GM18507 (cell line): ENCODE measurements around the gene NHSL1.

Experiments
- DNase-seq: peaks from one replicate; pipeline ENCODE4 v3.0.0; 2011; ENCODE audit warnings: low read depth; ENCODE audit not compliant: insufficient read length; ENCODE audit errors: extremely low spot score
- FAIRE-seq: peaks from 2 replicates; lab custom pipeline; 2011; peaks lifted over from hg19 to GRCh38; lab: Jason Lieb, UNC

NHSL1 gene

DNA sequence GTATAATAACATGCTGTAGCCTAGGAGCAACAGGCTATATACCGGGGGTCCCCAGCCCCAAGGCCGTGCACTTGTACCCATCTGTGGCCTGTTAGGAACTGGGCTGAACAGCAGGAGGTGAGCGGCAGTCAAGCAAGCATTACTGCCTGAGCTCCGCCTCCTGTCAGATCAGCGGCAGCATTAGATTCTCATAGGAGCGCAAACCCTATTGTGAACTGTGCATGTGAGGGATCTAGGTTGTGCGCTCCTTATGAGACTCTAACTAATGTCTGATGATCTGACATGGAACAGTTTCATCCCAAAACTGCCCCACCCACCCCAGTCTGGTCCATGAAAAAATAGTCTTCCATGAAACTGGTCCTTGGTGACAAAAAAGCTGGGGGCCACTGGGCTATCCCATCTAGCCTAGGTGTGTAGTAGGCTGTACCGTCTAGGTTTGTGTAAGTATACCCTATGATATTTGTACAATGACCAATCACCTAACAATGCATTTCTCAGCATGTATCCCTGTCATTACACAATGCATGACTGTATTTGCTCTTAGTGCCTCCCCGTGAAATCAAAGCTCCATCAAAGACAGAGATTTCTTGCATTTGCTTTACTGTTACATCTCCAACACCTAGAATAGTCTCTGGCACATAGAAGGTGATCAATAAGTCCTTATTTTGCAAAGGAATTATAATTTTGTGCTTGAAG, 30.8 kb downstream of the NHSL1 start:
- DNase-seq (no peak), FAIRE-seq (no peak)

GRCh38 chr6:138467901-138468300, 31.4 kb downstream of the NHSL1 start:
- DNase-seq: no peak
- no peak for FAIRE-seq

DNA sequence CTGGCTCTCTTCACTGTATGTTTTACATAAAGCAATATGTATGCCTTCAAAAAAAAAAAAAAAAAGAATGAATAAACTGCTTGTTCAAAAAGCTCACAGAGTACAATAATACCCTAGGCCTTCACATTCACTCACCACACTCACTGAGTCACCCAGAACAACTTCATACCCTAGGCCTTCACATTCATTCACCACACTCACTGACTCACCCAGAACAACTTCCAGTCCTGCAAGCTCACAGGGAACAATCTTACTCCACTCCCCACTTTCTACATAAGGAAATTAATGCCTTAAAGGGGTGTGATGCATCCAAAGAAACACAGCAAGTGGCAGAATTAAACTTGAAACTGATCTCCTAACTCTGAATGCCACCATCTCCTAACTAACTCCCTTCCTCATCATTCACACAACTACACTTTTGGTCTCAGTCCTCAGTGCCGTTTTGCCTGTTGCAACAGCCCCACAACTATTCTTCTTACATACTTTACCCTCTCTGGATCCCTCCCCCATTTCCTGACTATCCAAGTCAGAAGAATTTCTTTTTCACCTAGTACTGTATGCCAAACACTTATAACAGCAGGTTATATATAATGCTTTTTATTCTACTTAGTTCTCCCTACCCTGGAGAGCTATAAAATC, 34.2 kb downstream of the NHSL1 start:
- no peak for DNase-seq

DNA sequence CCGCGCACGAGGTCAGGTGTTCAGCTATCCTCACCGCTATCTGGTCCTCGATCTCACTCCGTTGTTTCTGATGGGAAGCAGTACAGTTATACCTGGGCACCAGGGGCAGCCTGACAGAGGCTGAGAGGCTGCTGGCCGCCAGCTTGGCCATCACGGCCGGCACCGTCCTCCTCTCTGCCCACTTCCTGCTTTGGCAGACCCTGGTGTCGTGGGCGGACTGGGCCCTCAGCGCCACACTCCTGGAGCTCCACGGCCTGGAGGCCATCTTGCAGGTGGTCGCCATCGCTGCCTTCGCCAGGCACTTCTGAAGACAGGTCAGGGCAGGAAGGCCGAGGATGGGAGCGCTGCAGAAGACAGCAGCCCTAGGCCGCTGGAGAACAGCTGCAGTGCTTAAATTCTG, 35.2 kb downstream of the NHSL1 start:
- no peak for FAIRE-seq

More for the DNA sequence above, 34.2 kb downstream of the NHSL1 start:
- FAIRE-seq: no peak

DNA sequence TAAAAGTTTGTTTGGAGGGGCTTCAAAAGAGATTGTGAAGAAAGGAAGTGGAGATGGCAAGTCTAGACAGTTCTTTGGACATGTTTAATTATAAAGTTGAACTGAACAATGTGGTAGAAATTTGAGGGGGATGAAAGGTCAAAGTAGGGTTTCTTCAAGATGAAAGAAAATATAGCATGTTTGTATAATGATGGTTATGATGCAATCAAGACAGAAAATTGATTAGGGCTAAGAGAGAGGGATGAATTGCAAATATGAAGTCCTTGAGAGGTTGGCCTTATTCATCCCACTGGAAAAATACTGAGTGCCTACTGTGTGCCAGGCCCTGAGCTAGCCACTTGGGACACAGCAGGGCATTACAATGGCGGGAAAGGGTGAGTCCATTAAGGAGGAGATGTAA, 37.6 kb downstream of the NHSL1 start:
- FAIRE-seq (no peak), DNase-seq (no peak)

More for the DNA sequence above, 35.2 kb downstream of the NHSL1 start:
- no peak for DNase-seq

DNA sequence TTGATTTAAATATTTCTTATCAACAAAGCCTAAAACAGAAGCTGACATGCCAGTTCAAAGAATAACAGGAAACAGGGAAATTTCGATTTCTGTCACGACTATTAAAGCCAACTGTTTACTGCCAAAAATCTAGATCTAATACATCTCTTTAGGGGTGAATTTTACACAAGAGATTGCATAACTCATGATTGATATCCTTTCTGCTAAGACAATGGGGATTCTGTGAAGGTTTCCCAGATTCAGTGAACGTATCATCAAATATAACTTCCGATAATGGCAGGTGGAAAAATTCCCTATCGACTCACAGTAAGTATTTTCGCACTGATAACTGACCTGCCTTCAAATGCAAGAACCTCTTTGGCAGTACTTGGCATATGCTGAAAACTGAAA, 42.9 kb downstream of the NHSL1 start:
- FAIRE-seq: no peak

DNA sequence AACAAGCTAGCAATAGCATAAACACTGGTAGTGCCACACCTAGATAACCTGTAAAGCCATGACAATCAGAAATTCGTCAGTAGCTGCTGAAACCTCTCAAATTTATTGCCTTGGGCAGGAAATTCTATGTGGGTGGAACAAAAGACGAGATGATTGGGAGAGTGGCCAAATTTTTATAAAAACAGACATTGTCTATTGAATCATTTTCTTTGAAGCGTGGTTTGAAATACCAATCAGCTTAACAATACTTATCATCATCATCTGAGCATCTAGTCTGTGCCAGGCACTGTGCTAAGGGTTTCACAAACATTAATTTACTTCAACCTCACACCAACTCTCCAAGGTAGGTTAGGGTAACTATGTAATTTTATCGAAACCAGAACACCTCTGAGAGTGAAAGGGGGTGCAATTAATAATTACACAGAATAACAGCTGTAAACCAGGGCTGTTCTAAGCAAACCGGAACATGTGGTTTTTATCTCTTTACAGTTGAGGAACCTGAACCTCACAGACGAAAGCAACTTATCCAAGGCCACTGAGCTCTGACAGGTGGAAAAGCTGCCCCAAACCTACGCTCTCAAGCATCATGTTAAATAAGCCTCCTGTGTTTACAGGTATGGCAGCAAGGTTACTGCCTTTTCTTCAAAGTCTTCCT, 43.4 kb downstream of the NHSL1 start:
- peak; percentile 40 for DNase-seq
- peak; percentile 97 for FAIRE-seq

More for the DNA sequence above, 42.9 kb downstream of the NHSL1 start:
- DNase-seq: no peak

DNA sequence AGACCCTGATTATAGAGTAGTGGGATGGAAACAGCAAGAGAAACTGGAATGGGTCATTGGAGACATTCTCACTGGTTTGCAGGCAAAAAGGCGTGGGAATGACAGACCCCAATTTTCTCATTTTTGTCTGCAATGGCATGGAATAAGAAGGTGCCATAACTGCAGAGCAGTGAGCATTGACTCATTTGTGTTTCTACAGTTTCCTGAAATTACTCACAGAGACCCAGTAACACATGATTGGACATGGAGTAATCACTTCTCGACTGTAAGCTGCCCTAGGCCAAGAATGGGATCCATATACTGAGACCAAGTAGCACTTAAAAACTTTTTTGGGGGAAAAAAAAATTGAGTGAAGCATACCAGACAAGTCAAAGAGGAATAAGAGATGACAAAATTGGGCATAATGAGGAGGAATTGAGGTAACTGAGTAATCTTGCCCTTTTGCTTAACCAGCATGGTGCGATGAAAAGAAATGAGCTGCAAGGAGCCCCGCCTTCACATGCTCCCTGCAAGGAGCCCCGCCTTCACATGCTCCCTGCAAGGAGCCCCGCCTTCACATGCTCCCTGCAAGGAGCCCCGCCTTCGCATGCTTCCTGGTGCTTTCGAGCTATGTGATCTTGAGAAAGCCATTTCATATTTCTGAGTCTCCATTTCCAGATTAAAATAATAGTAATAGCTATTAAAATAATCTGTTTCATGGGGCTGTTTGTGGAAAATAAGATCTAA, 44.1 kb downstream of the NHSL1 start:
- DNase-seq: no peak
- no peak for FAIRE-seq

GRCh38 chr6:138451043-138451442, 48.3 kb downstream of the NHSL1 start:
- no peak for FAIRE-seq
- DNase-seq: no peak

DNA sequence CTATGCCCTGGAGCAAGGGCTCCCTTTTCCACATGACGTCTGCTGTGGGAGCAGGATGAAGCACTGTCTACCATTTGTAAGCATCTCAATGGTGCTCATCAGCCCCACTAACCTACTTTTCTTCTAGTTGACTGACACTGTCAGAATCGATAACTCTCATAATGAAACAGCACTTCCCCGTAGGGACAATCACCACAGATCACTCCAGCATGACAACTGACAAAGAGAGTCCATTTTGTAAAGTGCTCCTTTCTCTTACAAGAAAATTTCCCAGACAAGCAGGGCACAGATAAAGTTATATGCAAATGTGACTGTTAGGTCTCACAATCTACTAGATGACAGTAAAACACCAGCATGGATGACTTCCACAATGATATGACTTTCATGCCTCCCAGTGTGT, 48.8 kb downstream of the NHSL1 start:
- DNase-seq (no peak), FAIRE-seq (peak; percentile 56)

DNA sequence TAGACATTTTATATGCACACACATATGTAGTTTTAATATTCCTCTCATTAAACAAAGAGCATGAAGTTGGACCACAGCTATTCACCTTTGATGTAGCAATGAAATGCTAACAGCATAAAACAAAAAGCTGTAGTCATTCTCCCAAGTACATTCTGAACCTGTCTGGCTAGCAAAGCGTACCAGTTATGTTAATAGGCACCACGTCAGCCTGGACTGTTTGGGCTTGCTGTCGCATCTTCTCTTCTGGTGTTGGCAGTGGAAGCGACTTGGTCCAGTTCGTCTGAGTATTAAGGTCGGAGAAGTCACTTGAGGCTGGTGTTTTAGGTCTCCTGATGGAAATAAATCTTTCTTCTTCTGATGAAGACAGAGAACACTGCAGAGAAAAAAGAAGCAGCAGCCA, 52.5 kb downstream of the NHSL1 start:
- FAIRE-seq (no peak), DNase-seq (no peak)

GRCh38 chr6:138443979-138444378, 55.3 kb downstream of the NHSL1 start:
- DNase-seq (no peak), FAIRE-seq (no peak)

DNA sequence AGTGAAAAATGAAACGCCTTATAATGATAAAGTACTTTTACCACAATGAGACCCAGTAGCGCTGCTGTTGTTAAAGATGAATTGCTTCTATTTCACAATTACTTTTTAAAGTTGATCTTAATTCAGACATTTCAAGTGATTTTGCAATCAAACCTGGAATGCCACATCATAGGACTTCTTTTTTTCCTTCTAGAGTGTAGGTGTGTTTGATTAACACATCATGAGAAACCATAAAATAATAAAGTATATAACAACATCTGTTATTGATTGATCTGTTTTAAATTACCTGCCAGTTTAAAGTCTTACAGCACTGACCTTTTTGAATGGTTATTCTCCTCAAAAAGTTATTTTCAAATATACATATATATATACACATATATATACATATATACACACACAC, 56.6 kb downstream of the NHSL1 start:
- DNase-seq: no peak

DNA sequence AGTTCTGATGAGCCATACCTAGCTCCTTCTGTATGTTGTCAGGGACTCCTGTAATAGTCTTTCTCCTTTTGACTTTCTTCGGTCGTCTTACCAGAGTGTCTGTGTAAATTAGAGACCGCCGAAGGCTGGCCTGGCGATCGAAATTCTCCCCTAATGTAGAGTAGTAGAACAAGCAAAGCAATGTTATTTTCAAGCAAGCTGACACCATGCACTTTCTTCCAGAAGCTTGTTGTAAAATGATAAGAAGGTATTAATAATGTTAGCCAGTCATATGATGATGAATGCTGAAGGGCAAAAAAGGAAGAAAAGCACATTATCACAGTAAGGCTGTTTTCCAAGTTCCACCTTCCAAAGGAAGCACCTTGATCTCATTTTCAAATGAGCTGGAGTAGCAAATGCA, 57.3 kb downstream of the NHSL1 start:
- no peak for FAIRE-seq
- no peak for DNase-seq

More for the DNA sequence above, 56.6 kb downstream of the NHSL1 start:
- no peak for FAIRE-seq

GRCh38 chr6:138440758-138441357, 58.4 kb downstream of the NHSL1 start:
- FAIRE-seq (no peak), DNase-seq (no peak)

DNA sequence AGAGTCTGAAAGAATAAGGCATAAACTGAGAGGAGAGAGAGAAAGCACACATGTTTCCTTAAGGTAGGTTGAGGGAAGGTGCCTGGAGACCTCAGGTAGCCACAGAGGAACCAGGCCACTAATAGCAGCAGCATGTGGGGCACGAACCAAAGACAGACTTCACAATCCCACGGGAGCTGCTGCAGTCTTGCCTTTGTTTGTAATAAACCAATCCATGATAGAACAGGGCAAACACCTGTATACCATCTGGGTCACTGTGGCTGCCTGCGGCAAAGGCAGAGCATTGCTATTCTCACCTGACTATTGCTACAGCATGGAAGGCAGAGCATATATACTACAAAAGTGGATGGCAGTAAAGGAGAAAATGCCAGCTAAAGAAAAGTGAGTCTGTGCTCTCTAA, 59.0 kb downstream of the NHSL1 start:
- DNase-seq (no peak), FAIRE-seq (no peak)

GRCh38 chr6:138439546-138439945, 59.7 kb downstream of the NHSL1 start:
- no peak for DNase-seq
- FAIRE-seq: no peak

- FAIRE-seq (no peak), DNase-seq (no peak)
Measured at GRCh38 chr6:138434925-138435324, 64.4 kb downstream of the NHSL1 start.

DNA sequence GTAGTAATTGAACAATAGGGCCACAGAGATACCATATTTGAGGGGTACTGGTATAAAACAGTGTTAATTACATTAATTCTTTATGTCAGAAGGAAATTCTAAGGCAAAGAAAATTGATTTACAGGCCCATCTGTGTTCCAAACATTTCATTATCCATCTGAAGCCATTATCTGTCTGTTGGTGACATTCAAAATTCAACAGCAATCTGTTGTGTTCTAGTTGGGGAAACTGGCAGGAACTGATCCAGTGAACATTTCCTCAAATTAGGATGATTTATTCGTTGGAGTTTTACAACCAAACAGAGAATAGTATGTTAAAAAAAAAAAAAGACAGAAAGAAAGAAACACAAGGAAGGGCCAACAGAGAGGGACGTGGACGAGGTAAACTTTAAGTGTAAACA, 65.2 kb downstream of the NHSL1 start:
- no peak for FAIRE-seq
- no peak for DNase-seq

GRCh38 chr6:138432063-138432356, 67.3 kb downstream of the NHSL1 start:
- DNase-seq (no peak), FAIRE-seq (no peak)
